GM21737 (cell line): Measurements from ENCODE around the gene WWTR1.
A peak's percentile ranks its signal among the peaks of the same experiment; 100 is the strongest.

Experiments used
- ATAC-seq: cut with Tn5 transposase; IDR thresholded peaks from one replicate; pipeline ENCODE4 v1.9.1; 2021; ENCODE audit warnings: mild to moderate bottlenecking, moderate library complexity; ENCODE audit not compliant: unreplicated experiment

Gene WWTR1

DNA sequence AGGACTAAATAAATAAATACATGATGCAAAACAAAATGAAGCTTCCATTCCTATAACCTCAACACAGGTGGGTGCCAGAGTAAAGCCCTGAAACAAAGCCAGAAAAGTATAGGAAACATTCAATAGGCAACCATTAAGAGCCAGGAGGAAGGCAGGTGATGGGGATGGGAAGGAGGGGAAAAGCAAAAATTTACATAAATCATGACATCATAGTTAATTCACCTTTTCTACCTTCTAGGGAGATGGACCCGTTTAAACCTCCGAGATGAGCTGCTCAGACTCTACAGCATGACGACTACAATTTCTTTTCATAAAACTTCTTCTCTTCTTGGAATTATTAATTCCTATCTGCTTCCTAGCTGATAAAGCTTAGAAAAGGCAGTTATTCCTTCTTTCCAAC is 155.4 kb downstream of the WWTR1 start:
- ATAC-seq = no peak

DNA sequence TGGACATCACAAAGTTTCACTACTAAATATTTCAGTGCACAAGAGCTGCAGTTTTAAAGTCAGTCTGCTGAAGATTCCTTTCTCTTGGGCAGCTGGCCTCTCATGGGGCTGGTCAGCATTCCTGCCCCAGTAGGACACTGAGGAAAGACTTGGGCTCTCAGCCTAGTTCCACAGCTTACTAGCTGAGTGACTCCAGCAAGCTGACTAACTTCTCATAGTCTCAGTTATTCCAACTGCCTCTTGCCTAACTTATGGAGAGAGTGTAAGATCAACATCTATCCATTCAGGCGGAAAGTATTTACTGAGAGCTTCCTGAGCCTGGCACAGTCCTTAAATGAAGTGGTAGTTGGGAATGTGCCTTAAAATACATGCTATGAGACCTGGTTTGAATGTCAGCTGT is 156.3 kb downstream of the WWTR1 start:
- ATAC-seq = no peak

DNA sequence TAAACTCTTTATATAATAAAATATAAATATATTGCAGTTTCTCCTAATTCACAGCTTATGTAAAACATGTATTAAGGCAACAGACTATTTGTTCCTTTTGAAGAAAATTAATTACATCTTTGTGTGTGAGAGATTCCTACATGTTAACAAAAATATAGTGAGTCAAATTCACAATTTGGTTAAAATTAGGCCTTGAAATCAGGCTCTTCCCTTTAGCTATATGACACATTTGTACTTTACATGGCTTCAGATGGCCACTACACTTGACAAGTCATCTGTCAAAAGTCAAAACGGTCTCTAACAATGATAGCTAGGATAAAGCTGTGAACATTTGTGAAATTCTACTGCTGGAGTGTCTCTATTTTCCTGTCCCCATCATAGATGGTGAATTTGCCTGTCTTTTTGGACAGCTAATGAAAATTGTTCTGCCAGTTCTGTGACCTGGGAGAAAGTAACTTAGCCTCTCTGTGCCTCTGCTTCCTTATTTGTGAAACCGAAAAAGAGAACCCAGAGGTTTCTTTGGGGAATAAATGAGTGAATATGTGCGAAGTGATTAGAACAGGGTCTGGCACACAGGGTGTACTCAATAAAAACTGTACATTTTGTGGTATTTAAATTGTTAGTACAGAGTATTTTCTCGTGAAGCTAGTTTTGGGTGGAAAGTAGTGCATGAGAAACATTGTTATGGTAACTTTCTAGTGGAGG is 159.7 kb downstream of the WWTR1 start:
- no peak for ATAC-seq

DNA sequence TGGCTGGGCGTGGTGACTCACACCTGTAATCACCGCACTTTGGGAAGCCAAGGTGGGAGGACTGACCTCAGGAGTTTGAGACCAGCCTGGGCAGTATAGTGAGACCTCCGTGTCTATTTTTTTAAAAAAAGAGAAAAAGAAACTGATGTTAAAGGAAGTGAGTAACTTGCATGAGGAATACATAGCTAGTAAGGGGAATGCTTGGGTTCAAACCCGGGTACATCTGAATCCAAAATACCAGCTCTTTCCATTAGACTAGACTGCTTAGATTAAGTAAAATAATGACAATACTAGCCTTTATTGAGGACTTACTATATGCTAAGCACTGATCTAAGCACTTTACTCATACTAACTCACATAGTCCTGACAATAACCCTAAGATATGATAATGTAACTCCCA is 160.9 kb downstream of the WWTR1 start:
- ATAC-seq = no peak

DNA sequence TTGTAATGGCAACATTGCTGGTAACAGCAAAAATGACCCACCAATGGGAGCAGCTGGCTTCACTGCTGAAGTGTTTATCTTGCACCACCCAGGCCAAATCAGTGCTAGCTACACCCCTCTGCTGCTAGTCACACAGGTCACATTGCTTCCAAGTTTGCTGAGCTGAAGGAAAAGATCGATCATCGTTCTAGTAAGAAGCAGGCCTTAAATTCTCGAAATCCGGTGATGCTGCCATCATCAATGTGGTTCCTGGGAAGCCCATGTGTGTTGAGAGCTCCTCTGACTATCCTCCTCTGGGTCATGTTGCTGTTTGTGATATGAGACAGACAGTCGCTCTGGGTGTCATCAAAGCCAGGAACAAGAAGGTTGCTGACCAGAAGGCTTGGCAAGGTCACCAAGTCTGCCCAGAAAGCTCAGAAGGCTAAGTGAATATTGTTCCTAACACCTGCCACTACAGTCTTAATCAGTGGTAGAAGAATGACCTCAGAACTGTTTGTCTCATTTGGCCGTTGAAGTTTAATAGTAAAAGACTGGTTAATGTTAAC is 162.2 kb downstream of the WWTR1 start:
- no peak for ATAC-seq

DNA sequence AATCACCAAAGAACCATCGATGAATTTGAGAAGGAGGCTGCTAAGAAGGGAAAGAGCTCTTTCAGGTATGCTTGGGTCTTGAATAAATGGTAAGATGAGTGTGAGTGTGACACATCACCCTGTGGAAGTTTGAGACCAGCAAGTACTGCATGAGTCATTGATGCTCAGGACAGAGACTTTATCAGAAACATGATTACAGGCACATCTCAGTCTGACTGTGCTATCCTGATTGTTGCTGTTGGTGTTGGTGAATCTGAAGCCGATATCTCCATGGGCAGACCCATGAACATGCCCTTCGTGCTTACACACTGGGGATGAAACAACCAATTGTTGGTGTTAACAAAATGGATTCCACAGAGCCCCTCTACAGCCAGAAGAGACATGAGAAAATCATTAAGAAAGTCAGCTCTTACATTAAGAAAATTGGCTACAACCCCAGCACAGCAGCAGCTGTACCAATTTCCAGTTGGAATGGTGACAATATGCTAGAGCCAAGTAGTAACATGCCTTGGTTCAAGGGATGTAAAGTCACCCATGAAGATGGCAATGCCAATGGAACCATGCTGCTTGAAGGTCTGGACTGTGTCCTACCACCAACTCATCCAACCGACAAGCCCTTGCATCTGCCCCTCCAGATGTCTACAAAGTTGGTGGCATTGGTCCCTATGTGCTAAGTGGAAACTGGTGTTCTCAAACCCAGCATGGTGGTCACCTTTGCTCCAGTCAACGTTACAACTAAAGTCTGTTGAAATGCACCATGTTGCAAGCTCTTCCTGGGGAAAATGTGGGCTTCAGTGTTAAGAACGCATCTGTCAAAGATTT is 162.9 kb downstream of the WWTR1 start:
- no peak for ATAC-seq

DNA sequence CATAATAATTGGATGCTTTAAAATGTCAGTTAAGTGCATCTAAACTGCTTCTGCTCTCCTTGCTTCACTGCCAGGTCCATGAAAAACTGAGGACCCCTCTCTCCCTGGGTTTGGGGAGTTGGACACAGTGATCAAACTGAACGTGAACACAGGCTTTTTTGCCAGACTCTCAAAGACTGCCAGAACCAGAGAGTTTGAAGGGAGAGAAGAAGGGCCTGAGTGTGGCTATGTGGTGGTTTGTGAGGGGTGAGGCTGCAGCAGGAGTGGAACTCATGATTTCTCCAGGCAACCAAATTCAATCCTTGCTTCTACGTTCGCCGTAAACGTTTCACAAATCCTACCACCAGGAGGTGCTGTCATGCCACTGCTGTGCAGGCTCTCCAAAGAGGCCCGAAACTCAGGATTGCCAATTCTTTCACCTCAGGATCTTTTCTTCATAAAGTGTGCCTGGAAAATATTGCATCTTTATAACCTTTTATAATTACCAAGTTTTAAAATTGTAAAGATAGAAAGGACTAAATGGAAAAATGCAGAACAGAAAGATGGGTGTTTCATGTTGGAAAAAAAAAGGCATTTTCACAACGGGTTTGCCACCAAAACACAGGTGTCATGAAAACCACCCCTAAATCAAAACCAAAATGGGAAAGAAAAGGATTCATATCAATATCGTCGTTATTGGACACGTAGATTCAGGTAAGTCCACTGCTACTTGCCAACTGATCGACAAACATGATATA is 163.6 kb downstream of the WWTR1 start:
- no peak for ATAC-seq

DNA sequence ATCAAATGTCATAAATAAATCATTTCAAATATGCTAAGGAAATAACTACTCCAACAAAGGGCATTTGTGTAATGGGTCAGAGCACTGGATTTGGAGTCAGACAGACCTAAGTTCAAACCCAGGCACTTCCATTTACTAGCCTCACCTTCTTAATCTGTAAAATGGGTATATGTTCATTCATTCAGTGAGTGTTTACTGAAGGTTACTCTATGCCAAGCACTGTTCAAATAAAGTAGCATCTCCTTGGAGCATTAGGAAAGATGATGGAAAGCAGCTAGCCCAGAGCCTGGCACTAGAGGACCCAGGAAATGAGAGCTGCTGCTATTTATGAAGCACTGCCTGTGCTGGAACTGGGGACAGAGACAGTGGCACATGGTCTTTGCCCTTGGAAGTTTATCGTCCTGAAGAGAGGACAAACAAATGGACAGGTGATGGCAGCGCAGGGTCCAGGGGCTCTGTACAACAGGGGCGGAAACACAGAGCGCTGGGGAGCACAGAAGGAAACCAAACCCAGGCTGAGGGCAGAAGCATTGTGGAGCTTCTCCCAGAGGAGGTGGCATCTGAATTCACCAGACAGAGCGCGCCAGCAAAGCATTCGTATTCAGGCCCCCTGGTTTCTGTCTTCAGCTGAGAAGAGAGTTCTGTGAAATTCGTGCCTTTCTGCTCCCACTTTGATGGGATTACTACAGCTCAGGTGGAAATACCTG is 164.4 kb downstream of the WWTR1 start:
- ATAC-seq = no peak

DNA sequence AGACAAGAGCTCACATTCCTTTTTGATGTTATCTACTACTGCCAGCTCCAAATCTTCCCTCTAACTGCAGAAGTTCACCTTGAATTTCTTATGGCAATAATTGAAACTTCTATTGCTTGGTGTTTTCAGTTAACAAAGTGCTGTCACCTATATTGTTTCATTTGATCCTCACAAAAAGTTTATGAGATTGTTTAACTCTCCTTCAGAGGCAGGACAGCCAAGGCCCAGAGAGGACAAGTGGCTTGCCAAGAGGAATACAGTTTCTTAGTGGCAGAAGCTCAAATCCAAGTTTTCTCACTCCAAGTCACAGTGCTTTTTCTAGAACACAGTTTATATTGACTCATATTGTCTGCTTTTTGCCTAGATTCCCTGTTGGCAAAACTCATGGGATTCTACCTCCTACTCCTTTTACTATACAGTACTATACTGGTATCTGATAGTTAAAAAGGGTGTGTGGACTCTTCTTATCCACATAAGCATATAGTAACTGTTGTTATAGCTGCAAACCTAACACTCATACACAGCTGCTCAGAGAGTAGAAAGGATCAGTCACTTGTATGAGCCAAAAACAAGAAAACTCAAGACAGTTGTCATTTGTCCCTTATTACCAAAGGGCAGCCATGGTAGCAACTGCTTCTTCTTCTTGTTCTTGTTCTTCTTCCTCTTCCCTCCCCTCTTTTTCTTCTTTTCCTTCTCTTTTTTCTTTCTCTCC is 167.4 kb downstream of the WWTR1 start:
- ATAC-seq = no peak

DNA sequence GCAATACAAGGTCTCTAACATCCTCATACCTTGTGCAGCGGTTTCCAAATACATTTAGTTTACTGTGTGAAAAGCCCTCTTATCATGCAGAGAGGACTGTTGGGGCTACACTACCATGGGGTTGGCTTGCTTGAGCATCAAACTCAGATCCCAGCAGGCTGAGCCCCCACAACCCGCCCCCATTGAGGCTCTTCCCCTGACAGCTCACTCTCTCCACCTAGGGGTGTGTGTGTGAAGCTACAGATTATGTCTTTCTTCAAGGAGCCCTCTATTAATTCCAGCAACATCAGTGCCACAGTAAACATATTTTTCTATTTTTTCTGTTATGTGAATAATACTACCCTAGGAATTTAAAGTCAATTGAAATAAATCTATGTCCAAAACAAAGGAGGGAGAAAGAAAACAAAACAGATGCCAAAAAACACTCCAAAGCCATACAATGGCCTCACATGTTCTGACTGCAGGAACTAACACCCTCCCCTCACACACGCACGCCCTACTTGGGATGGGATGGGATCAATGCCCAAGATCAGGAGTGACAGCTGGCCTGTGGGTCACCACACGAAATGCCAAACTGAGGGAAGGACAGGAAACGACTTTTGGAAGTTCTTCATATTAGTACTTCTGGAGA is 168.7 kb downstream of the WWTR1 start:
- ATAC-seq = no peak

DNA sequence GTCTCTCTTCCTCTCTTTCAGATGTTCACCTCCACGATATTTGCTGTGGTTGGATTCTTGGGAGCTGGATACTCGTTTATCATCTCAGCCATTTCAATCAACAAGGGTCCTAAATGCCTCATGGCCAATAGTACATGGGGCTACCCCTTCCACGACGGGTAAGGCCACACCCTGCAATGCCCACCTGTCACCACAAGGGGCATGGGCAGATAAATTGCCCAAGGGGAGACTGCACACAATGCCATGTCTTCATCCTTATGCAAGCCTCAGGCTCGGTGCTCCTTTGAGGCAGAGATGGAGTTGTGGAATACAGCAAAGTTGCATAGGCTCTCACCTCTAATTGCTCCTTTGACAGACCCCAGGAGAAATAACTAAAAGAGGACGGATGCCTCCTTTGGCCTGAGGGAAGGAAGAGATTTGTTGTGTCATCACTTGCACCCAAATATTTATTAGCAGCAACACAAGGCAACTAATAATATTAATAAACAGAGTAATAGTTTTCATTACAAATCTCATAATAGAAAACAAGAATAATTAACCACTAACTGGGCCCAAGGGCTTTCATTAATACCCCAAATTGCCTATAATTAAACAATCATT is 170.1 kb downstream of the WWTR1 start:
- ATAC-seq = peak; percentile 54

DNA sequence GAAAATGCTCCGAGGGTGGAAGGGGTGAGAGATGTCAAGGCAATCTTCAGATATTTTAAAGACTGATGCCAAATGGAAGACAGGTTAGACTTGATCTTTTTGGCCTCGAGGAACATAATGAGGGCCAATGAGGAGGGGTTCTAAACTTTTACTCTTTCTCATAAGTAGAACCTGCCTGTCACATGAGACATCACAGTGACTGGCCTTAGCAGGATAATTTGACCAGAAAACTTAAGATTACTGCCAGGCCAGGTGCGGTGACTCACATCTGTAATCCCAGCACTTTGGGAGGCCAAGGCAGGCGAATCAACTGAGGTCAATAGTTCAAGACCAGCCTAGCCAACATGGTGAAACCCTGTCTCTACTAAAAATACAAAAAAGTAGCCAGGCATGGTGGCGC is 171.1 kb downstream of the WWTR1 start:
- no peak for ATAC-seq

DNA sequence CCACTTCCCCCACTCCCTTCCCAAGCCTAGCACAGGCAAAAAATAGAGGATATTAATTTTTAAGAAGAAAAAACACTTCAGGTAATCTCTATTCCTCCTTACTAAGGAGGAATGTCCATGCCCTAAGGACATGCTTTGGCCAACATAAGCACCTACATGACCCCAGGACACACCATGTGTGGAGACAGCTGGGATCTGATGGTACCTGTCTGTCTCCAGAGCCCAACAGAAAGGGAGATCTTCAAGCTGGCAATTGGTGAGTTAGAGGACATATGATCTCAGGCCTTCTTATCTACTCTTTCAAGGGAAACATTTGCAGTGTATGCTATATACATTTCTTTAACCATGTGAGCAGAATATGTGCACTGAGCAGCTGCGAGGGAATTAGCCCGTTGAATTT is 176.3 kb downstream of the WWTR1 start:
- ATAC-seq = no peak

DNA sequence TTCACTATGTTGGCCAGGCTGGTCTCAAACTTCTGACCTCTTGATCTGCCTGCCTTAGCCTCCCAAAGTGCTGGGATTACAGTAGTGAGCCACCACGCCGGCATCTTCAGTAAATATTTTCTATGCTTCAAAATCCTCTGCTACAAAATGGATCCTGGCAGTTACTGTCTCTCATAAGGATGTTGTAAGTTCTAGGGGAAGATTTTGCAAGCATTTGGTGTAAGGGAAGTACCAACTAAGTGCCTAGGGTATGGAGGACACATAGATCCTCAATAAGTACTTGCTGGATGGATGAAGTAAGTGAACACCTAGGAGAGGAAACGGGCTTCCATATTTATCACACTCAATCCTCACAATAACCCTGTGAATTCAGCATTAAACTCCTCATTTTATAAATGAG is 176.8 kb downstream of the WWTR1 start:
- ATAC-seq = no peak

DNA sequence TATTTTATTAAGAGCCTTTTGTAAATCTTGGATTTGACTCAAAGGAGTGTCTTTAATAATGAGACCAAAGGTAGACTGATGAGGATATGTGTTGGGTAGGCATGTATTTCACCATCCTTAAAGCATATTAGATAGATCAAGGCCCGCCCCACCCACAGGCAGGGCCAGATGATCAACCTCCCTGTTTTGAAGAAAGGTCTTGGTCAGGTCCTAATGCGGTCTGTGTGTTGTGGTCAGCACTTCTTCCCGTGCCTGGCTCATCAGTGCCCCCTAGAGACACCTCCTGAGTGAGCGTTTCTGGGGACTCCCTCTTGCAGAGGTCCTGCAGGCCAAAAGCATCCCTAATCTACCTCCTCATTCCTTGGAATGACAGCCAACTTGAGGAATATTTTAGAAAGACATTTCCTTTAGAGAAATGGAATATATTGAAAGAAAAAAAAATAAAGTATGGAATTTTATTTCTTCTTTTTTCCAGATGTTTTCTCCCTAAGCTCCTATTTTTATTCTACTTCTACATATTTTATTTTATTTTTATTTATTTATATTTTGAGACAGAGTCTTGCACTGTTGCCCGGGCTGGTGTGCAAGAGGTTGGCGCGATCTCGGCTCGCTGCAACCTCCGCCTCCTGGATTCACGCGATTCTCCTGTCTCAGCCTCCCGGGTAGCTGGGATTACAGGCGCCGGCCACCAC is 177.4 kb downstream of the WWTR1 start:
- peak; percentile 95 for ATAC-seq

DNA sequence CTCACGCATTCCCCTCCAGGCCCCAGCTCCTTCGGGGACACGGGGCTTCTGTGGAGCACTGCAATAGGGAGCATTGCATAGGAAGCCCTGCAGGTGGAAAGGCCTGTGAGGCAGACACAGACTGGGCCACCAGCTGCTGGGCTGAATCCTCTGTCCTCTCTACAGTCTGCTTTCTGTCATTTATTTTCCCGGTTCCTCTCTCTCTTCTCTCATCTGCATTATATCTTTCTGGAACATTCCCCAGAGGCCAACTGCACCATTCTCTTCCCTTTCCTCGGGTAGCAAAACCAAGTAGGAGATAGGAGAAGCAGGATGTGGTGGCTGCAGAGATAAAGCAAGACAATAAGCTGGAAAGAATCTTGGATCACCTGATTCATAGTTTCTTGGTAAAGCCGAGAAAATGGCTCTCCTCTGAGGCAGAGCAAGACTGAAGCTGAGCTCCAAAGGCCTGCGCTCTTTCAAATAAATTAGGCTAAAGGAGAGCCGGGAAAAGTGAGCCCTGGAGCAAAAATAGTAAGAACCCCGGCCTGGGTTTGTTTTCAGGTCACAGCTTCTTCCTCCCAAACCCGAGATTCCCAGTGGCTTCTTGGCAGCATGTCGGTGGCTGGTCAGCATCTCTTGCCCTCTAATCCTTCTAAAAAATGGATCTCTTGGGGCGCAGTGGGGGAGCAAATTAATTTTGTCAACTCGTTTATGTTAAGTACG is 178.1 kb downstream of the WWTR1 start:
- no peak for ATAC-seq

DNA sequence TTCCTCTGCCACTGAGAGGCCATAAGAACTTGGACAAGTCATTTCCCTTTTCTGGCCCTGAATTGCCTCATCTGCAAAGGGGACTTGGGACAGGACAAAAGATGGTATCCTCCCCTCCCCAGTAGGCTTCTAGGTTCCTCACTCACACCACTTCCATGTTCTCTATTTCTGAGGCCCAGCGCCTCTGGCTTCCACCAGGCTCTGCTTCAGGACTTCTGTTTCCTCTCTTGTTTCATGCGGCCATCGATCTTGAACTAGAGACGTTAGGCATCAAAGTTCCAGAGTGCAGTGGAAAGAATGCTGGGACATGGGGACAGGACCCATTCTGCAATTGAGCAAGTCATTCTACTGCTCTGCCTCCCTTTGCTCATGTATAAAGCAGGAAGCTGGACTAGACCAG is 181.6 kb downstream of the WWTR1 start:
- no peak for ATAC-seq

DNA sequence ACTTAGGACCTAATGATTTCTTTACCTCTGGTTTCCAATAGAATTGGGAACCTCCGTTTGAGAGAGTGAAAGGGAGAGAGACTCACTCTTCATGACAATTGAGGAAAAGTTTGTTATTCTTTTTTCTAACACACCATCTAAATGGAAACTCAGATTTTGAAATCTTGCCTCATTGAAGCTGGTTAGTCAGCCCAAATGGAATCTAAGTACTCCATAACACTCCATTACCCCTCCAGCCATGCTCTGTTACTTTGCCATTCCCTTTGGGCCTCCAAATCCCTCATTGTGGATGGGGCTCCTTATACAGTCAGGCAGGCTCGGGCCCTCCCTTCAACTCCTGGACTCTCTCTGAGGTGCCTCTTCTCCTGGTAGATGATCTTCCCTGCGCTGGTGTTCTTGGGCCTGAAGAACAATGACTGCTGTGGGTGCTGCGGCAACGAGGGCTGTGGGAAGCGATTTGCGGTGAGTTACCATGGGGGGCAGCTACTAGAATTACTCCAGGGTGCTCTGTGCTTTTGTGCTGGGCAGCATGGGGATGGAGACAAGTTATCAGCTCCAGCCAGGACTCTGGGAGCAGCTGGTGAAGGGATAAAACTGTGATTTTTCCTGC is 182.3 kb downstream of the WWTR1 start:
- ATAC-seq = no peak
